ENCODE data around the gene ZSCAN26.
"Not testable (repeated sequence)": the region's sequence is repeated elsewhere in the genome, so short reads cannot be mapped to it uniquely, and the experiment has no call there.

DNA sequence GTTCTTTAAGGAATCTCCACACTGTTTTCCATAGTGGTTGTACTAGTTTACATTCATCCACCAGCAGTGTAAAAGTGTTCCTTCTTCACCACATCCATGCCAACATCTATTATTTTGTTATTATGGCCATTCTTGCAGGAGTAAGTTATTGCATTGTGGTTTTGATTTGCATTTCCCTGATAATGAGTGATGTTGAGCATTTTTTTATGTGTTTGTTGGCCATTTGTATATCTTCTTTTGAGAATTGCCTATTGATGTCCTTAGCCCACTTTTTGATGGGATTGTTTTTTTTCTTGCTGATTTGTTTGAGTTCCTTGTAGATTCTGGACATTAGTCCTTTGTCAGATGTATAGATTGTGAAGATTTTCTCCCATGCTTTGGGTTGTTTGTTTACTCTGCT is 39.4 kb downstream of the ZSCAN26 start:
- TF ChIP-seq, protein P1, sequence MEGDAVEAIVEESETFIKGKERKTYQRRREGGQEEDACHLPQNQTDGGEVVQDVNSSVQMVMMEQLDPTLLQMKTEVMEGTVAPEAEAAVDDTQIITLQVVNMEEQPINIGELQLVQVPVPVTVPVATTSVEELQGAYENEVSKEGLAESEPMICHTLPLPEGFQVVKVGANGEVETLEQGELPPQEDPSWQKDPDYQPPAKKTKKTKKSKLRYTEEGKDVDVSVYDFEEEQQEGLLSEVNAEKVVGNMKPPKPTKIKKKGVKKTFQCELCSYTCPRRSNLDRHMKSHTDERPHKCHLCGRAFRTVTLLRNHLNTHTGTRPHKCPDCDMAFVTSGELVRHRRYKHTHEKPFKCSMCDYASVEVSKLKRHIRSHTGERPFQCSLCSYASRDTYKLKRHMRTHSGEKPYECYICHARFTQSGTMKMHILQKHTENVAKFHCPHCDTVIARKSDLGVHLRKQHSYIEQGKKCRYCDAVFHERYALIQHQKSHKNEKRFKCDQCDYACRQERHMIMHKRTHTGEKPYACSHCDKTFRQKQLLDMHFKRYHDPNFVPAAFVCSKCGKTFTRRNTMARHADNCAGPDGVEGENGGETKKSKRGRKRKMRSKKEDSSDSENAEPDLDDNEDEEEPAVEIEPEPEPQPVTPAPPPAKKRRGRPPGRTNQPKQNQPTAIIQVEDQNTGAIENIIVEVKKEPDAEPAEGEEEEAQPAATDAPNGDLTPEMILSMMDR (IDR thresholded peaks at IDR 0.05): not testable (repeated sequence)
- not testable (repeated sequence) for TF ChIP-seq POLR2A (IDR thresholded peaks at IDR 0.05)
